Measurements from ENCODE around the gene MLYCD.

Gene MLYCD

GRCh38 chr16:83899978-83900377, 1.1 kb downstream of the MLYCD start:
- no peak for DNase-seq

DNA sequence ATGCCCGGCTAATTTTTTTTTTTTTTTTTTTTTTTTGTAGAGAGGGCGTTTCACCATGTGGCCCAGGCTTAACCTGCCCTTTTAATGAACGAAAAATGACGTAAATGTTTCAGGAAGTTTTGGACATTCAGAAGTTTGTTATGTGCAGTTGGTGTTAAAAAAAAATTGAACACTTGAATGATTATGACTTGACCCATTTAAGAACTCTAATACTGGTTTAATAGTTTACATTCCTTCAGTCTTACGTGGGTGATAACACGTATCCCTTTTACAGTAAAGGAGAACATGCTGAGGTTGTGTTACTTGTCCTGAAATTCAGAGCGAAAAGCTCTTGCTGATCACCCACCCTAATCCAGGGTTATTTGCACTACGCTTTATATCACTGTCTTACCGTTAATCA, 1.7 kb downstream of the MLYCD start:
- no peak for DNase-seq

- DNase-seq, result no peak
Observed at GRCh38 chr16:83901101-83901500, 2.2 kb downstream of the MLYCD start.

DNA sequence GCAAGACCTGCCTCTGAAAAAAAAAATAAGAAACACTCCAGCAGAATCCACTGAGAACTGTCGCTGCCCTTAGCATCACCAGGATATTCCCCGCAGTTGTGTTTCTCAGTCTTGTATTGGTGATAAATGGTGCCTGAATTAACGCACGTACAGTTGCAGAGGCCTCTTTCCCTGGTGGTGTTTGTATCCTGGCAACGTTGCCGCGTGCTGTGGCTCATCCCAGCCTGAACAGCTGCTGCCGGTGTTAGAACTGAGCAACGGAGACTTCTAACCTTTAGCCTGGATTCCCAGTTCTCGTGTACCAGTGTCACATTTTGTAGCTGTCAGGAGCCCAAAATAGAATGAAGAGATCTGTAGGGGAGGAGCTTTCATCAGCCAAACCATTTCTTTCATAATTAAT, 4.8 kb downstream of the MLYCD start:
- DNase-seq, result no peak

- DNase-seq, result no peak
Observed at GRCh38 chr16:83906683-83907082, 7.8 kb downstream of the MLYCD start.

DNA sequence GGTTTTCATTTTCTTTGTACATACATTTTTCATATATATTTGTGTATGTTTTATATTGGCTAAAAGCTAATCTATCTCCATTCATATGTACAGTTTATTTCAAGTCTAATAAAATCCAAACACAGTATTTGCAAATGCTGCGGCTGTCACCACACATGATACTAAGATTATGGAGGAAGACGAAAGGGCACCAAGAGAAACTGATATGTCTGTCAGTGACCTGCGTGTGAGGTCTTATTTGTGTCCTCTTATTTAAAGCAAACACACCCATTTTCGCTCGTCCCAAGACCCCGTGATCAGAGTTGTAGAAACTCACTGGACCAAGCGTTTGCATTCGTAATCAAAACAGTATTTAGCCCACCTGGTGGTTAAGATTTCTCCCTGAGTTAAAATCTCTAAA, 8.2 kb downstream of the MLYCD start:
- no peak for DNase-seq

DNA sequence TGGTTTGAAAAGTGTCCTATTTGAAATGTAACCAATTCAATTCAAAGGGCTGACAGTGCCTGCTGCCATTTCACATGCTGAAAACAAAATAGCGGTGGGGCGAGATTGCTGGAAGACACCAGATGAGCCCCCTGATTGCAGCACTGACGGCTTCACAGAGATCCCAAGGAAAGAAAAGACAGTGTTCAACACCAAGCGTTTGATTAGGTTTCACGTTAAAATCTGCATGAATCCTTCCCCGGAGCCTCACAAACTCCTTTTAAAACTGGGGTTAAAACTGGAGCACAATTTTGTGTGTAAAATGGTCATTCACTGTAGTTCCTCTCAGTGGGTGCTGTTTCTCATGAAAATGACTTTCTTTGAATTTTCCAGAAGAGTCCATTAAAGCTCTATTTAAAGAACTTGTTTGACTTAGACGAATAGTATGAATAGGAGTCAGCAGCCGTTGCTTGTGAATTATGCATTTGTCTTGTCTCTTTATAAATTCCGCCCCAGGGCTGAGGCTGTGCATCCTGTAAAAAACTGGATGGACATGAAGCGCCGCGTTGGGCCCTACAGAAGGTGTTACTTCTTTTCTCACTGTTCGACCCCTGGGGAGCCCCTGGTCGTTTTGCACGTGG, 8.8 kb downstream of the MLYCD start:
- DNase-seq, result no peak

DNA sequence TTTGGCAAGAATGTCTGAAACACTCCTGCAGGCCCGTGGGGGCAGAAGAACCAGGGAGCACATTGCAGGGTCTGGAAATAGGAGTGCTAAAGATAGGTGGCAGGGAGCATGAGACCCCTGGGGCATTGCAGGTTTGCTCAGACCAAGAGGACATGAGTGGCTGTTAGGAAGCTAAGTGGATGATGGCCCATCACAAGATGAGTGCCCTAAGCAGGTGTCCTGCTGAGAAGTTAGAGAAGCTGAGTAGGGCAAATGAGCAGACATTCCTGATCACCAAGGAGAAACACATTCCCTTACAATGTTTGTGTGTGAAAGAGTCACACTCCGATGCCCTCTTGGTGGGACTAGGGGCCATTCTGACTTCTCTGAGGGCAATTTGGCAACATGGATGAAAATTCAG, 9.9 kb downstream of the MLYCD start:
- DNase-seq, result no peak

GRCh38 chr16:83911290-83911689, 12.4 kb downstream of the MLYCD start:
- DNase-seq, result no peak

DNA sequence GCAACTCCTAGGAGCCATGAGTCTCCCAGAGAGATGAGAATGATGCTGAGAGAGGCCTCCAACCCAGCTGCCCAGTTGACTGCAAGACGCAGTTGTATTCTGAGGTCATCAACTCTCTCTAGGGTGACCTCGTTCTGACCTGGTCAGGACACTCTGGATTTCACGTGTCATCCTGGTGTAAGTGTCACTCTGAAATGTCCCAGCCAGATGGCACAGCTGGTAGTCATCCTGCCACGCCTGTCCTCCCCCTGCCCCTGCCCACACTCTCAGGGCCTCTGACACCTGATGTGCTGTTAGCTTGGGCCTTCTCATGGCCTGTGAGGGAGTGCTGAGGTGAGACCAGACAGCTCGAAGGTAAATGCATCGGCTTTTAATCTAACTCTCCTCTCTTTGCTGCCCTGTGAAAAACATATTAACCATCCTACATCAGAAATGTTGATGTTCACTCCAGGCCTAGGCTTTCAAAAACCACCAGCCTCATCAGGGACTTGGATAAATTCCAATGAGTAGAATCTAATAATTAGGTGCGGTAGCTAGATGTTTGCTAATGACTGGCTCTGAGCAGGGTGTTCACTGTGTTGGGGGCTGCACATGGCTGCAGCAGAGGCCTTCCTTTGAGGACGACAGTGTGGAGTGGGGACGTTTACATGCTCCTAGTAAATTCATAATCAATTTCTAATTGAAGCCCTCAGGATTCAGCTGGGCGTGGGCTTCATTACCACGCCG, 13.8 kb downstream of the MLYCD start:
- no peak for DNase-seq

- no peak for DNase-seq
Observed at GRCh38 chr16:83913245-83913633, 14.3 kb downstream of the MLYCD start.

DNA sequence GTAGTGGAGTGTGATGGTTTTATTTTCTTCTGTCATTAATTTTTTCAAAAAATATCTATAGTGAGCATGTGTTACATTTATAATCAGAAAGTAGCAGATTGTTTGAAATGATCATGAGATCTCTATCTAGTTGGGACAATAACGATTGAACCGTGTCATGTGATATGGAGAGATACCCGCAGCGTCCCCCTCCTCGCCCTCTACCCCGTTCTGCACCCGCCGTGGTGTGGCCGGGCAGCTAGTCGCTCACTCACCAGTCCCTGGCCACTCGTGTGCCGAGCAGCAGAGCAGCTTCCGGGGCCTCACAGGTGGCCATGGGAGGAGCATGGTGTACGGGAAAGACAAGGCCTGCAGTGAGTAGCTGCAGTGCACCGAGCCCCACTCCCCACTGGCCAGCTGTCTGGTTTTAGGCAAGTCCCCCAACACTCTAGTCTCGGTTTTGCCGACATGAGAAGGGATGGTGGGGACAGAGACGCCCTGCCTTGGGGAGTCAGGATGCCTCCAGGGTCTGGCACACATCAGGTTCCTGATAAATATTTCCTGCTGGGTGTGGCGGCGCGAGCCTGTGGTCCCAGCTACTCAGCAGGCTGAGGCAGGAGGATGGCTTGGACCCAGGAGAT, 15.3 kb downstream of the MLYCD start:
- DNase-seq, result no peak

- DNase-seq, result no peak
Observed at GRCh38 chr16:83915081-83915480, 16.2 kb downstream of the MLYCD start.

DNA sequence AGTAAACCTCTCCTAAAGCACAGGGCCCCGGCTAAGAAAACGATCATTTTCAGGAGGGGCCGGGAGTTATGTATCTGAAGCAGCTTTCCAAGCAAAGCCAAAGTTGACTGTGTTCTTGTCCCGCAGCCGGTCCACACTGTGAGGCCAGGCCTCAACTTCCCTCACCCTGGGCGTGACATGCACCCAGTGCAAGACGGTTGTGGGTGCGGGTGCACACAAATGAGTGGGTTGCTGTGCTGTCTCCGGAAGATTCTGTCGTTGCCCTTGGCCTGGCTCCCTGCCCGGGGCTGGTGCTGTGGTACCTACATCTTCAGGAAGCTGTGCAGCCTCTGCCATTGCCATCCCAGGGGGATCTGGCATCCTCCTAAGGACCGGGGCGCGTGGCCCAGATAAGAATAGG, 16.6 kb downstream of the MLYCD start:
- DNase-seq, result no peak

GRCh38 chr16:83917152-83918120, 18.5 kb downstream of the MLYCD start:
- DNase-seq, result no peak

DNA sequence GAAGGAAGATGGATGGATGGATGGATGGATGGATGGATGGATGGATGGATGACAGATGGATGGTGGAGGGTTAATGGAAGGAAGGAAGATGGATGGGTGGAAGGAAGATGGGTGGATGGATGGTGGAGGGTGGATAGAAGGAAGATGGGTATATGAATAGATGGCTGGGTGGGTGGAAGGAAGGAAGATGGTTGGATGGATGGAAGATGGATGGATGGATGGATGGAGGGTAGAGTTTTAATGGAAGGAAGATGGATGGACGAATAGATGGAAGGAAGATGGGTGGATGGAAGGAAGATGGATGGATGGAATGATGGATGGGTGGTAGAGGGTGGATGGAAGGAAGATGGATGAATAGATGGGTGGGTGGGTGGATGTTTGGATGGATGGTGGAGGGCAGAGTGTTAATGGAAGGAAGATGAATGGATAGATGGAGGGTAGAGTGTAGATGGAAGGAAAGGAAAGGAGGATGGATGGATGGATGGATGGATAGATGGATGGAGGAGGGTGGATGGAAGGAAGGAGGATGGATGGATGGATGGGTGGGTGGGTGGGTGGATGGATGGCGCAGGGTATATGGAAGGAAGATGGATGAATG, 22.1 kb downstream of the MLYCD start:
- DNase-seq, result no peak

DNA sequence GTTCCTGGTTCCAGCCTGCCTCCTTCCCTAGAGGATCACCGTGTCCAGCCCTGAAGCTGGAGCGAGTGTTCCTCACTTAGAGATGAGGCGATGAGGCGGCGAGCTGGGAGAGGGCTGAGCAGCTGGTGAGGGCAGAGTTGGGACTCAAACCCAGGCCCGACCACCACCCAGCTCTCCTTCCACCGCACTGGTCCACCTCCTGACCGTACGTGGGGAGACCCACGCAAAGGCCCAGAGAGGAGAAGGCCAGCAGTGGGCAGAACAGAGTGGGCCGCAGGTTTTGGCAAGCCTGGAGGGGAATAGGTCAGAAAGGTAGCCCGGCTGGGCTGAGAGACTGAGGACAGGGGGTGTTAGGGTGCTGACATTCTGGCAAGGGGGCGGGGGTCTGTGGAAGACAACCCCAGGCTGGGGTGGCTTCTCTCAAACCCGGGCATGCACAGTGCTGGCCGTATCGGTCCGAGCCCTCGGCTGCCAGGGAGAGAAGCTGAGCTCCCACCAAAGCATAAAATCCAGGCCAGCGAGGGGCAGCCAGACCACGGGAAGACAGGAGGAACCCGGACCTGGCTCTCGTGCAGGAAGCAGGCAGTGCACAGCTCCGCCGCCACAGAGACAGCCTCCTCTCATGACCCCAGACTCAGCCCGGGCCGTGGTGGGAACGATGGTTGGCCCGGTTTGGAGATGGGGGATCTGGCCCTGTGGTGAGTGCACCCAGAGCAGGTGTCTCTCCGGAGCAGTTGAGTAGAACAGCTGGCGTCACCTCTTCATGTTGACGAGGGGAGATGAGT, 24.9 kb downstream of the MLYCD start:
- no peak for DNase-seq

DNA sequence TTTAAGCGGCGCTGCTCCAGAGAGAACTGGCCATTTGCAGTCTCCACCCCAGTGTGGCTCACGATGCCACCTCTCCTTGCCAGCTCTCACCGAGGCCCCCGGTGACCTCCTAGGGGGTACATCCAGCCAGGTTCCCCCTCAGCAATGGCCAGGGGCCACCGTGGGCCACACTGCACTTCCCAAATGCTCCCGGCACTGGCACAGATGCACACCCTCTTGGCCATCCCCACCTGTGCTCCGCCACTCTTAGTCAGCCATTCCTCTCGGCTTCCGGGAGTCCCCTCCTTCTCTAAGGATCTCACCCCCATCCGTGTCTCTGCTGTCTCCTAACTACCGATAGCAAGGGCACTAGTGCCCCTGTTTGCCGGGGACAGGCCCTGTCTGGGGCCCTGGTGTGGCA, 25.8 kb downstream of the MLYCD start:
- no peak for DNase-seq

DNA sequence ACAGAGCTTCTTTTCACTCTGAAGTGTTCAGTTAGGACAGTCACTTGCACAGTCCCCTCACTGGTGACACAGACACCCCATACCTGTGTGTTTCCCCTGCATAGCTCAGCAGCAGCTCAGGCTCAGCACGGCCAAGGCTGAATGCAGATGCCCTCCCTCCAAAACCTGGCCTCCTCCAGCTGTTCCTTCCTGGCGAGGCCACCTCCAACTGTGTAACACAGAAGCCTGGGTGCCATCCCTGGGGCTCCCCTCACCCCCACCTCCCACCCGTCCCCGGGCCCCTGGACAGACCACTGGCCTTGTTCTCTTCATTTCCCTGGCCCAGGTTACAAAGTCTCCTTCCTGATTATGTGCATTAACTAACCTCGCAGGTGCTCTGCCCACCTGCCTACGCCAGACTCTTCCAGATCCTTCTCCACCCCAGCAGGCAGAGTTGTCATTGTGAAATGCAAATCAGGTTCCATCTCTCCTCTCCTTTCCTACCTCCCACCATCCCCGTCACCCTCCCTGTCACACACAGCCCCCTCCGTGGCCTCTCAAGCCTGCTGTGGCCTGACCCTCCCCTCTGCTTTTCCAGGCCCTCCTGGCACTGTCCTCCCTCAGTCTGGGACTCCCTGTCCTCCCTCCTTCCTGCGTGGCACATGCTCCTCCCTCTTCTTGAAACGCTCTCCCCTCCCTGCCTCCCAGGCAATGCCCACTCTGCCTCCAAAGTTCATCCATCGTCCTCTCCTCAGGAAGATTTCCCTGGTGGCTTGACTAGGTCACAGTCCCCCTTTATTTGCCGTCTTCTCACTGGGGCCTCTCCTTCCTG, 26.4 kb downstream of the MLYCD start:
- DNase-seq, result no peak

DNA sequence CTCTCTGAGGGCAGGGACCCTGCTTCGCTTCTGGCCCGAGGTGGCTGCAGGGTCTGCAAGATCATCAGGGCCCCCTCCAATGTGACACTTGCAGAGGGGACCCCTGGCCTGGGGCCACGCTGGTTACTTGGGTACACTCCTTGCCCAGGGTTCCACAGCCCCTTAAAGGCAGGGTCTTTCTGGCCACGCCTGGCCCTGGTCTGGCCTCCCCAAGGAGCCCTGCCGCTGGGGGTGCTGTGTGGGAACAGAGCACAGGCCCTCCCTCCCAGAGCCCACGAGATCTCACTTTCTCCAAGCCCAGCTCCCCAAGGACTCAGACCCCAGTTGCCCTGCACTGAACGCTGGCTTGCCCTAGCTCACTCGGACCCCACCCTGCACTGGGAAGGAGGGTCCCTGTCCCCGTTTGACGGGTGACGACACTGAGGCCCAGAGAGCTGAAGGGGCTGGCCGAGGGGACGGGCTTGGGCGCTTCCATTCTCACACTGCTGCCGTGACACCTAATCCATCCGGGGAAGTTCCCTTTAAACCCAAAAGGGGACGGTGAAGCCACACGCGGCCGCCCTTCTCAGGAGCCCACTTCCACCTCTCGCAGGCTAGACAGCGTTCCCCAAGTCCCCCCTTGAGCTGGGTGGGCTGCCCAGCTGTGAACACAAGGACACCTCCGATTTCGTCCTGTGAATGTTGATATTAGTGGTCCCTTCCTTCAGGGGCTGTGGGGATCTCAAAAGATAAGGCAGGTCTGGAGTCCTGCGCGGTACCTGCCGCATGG, 27.2 kb downstream of the MLYCD start:
- DNase-seq, result no peak

Data from T-helper 1 cell (primary cell).